Ascending aorta (tissue), 2 donors: ENCODE data around the gene OXLD1. TPM values are rescaled to one million over a fixed set of nuclear protein-coding genes. Genes with fewer than 3 reads are reported as not detected.

Experiments
- DNase-seq, 2 donors: peaks; one replicate each; pipeline ENCODE4 v3.0.0-alpha.2; 2019; ENCODE audit warnings: low spot score in 2 of 2
- H3K27ac ChIP-seq, 2 donors: fragments of 200-600 bp; sonication (generic); one replicate each; pipeline ENCODE4 v1.5.1; 2016 to 2017; ENCODE audit warnings: mild to moderate bottlenecking in 1 of 2
- H3K27me3 ChIP-seq: fragments of 200-600 bp; sonication (generic); one replicate; pipeline ENCODE4 v1.5.1; 2017
- H3K36me3 ChIP-seq, 2 donors: fragments of 200-600 bp; sonication (generic); one replicate each; pipeline ENCODE4 v1.5.1; 2016
- H3K4me1 ChIP-seq, 2 donors: fragments of 200-600 bp; sonication (generic); one replicate each; pipeline ENCODE4 v1.5.1; 2016 to 2017; ENCODE audit warnings: mild to moderate bottlenecking in 1 of 2
- H3K4me3 ChIP-seq, 2 donors: fragments of 200-600 bp; sonication (generic); one replicate each; pipeline ENCODE4 v1.5.1; 2016 to 2017; ENCODE audit warnings: mild to moderate bottlenecking in 1 of 2
- H3K9me3 ChIP-seq, 2 donors: fragments of 200-600 bp; sonication (generic); one replicate each; pipeline ENCODE4 v1.5.1; 2016
- intact Hi-C: fragments of 100-400 bp; cut with DNase I; formaldehyde crosslinking; loops from one replicate; pipeline ENCODE4 v1.15.1; 2023
- total RNA-seq: library from RNA; depleted of rRNA; stranded (reverse); fragments of >200 nt; gene quantifications from one replicate; pipeline ENCODE4 v1.1.0, GENCODE V29; 2016
- TF ChIP-seq, protein P1 (sequence below), 3 experiments: fragments of 200-600 bp in 2 of 3; fragments of 450-650 bp in 1 of 3; sonication (generic) in 2 of 3; IDR thresholded peaks; one replicate each; pipeline ENCODE4 v1.5.1; 2016 to 2019; ENCODE audit warnings: antibody characterized with exemption in 3 of 3, mild to moderate bottlenecking in 1 of 3, moderate library complexity in 1 of 3

Gene OXLD1
- total RNA-seq, 1 donor from 2014 or later: 96.1 TPM

DNA sequence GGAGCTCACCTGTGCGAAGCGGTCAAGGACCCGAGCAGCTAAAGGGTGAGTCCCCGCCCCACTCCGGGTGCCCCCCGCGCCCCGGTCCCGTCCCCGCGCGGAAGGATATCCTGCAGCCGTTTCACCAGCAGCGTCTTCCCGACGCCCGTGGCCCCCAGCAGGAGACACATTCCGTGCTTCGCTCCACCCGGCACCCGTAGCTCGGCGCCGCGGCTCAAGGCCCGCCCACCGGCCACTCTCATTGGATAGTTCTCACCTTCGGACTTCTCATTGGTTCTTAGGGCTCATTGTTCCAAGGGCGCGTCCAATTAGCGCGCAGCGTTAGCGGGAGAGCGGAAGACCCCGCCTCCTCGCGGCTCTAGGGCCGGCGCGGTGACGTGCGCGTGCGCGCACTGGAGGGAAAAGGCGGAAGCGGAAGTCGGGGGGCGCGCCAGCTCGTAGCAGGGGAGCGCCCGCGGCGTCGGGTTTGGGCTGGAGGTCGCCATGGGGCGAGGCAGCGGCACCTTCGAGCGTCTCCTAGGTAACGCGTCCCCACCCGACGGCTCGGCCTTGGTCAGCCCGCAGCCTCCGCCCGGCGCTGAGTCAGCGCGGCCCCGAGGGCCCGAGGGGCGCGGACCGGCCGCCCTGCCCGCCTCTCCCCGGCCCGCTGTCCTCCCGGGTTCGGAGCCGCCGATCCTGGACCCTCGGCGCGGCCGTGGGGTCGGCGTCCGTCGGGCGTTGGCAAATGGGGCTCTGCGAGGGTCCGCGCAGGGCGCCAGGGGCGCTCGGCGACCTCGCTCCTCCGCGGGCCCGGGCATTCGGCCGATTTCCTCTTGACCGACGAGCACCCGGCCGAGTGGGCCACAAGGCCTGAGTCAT, 17.4 kb upstream of the OXLD1 start, which contains the start of the genes ARL16 and HGS:
ARL16 (minus strand) TSS at position 214 of the 858 bp plus-strand sequence; CDS start at position 170, 44 bp downstream.
HGS (plus strand) TSS at position 428 of the 858 bp plus-strand sequence; CDS start at position 484, 56 bp downstream.
- peak within 1 kb of the TSS; percentile 66 to 84 for H3K4me3 ChIP-seq
- no peaks in the 10 kb centered on the region for H3K9me3 ChIP-seq
- H3K27ac ChIP-seq: peak within 1 kb of the TSS; percentile 82 to 89
- peaks cover 28 to 31% of the 10 kb centered on the region in 2 donors for H3K36me3 ChIP-seq
- peaks cover 14 to 20% of the 10 kb centered on the region in 2 donors for H3K4me1 ChIP-seq
- DNase-seq: peak; percentile 95 to 99
- TF ChIP-seq, protein P1, sequence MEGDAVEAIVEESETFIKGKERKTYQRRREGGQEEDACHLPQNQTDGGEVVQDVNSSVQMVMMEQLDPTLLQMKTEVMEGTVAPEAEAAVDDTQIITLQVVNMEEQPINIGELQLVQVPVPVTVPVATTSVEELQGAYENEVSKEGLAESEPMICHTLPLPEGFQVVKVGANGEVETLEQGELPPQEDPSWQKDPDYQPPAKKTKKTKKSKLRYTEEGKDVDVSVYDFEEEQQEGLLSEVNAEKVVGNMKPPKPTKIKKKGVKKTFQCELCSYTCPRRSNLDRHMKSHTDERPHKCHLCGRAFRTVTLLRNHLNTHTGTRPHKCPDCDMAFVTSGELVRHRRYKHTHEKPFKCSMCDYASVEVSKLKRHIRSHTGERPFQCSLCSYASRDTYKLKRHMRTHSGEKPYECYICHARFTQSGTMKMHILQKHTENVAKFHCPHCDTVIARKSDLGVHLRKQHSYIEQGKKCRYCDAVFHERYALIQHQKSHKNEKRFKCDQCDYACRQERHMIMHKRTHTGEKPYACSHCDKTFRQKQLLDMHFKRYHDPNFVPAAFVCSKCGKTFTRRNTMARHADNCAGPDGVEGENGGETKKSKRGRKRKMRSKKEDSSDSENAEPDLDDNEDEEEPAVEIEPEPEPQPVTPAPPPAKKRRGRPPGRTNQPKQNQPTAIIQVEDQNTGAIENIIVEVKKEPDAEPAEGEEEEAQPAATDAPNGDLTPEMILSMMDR (IDR thresholded peaks at IDR 0.05): no peak
- no peaks in the 10 kb centered on the region for H3K27me3 ChIP-seq
- intact Hi-C loops: loop anchor here (1.0 kb wide), 2 partner anchors 18 to 19 kb away; partner anchors contain the start of genes CCDC137, MRPL12 and OXLD1

DNA sequence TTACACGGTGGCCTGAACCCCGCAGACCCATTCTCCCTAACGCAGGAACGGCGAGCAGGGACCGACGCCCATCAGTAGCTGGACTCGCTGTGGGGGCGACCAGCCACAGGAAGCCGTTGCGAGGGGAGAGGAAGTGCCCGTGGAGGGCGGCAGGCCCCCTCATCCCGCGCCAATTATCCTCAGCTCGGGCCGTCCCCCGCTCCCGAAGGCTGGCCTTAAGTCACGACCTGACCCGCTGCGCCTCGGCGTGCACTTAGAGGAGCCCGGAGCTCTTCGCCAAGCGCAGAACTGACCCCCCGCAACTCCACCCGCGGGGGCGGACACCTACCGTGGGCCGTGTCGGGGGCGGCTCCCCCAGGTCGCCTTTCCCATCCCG, 16.8 kb upstream of the OXLD1 start:
- intact Hi-C loops: loop anchor here (1.0 kb wide), 2 partner anchors 17 to 20 kb away; partner anchors contain the start of genes CCDC137, MRPL12 and OXLD1
- Histone ChIP-seq H3K4me1 (peaks cover 14 to 20% of the 10 kb centered on the region in 2 donors), H3K4me3 (peak overlapping the region; percentile 66 to 84), H3K9me3 (no peaks in the 10 kb centered on the region), H3K36me3 (peaks cover 22 to 25% of the 10 kb centered on the region in 2 donors), H3K27ac (peak overlapping the region; percentile 62 to 63), H3K27me3 (no peaks in the 10 kb centered on the region)
- TF ChIP-seq, protein P1 (IDR thresholded peaks at IDR 0.05): no peak
- DNase-seq: no peak

DNA sequence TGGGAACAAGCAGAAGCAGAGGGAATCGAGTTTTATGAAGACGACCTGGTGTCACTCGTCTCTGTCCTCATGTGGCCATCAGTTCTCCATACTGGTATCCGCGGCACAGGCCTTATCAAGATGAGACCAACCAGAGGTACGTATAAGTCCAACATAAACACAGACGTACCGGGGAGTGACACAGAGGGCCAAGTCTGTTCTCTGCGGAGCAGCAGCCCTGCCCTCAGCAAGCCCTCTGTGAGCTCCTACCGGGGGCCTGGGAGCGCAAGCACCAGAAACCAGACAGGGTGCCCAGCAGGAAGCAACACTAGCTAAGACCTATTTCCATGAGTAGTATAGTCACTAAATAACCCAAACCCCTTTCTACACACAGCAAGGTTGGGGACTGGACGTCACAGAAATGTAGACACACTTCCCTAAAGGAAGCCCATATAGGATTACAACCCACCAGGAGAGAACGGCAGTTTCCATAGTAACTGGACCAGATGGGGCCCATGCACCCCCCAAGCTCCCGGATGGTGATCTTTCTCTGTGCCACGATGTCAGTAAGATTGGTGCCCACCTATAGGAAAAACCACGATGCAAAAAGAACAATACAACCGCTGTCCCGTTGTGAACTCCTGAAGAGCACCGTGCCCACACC, 16.3 kb upstream of the OXLD1 start:
- intact Hi-C loops: loop anchor here (1.0 kb wide), 2 partner anchors 16 to 21 kb away; partner anchors contain the start of genes CCDC137, MRPL12 and OXLD1
- TF ChIP-seq, protein P1 (IDR thresholded peaks at IDR 0.05): no peak
- Histone ChIP-seq H3K27ac (peak overlapping the region in 1 of 2 donors; percentile 63), H3K9me3 (no peaks in the 10 kb centered on the region), H3K36me3 (peaks cover 17 to 20% of the 10 kb centered on the region in 2 donors), H3K27me3 (no peaks in the 10 kb centered on the region), H3K4me1 (peaks cover 14 to 20% of the 10 kb centered on the region in 2 donors), H3K4me3 (peak overlapping the region; percentile 66 to 84)
- no peak for DNase-seq

DNA sequence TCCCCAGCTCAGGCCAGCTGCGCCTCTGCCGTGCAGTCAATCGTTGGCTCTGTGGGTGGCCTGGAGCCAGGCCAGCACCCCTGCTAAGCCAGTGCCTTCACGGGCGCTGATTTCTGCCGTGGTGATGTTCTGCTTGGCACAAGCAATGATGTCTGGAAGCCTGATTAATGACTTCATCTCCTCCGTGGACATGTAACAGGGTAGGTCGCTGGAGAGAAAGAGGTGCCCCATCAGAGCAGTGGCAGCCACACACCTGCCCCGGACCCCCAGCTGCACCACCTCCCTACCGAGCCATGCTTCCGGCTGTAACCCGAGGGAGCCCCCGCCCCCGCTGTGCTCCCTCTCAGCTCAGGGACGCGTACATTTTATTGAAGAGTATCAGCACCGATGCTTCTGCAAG, 15.3 kb upstream of the OXLD1 start:
- TF ChIP-seq, protein P1 (IDR thresholded peaks at IDR 0.05): no peak
- peaks cover 7 to 10% of the 10 kb centered on the region in 2 donors for H3K36me3 ChIP-seq
- DNase-seq: no peak
- intact Hi-C loops: no loop called here
- H3K4me3 ChIP-seq: no peak overlapping the region
- no peak overlapping the region for H3K27ac ChIP-seq
- no peaks in the 10 kb centered on the region for H3K9me3 ChIP-seq
- H3K4me1 ChIP-seq: peaks cover 14 to 20% of the 10 kb centered on the region in 2 donors
- no peaks in the 10 kb centered on the region for H3K27me3 ChIP-seq

DNA sequence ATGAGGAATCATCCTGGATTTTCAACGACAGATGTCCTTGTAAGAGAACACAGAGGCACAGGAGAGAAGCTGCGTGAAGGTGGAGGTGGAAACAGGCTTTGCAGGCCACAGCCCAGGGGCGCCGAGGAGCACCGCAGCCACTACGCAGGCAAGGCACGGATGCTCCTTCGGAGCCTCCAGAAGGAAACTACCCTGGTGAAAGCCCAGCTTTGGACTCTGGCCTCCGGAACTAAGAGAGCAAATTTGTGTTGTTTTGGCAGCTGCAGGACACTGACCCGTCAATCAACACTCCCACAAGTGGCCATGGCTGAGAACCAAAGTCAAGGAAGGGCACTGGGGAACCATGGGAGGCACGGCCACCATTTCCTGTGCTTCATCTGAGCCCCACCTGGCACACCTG, 13.7 kb upstream of the OXLD1 start:
- no peak overlapping the region for H3K27ac ChIP-seq
- no peaks in the 10 kb centered on the region for H3K36me3 ChIP-seq
- intact Hi-C loops: no loop called here
- TF ChIP-seq, protein P1 (IDR thresholded peaks at IDR 0.05): no peak
- peaks cover 8 to 14% of the 10 kb centered on the region in 2 donors for H3K4me1 ChIP-seq
- no peak overlapping the region for H3K4me3 ChIP-seq
- no peaks in the 10 kb centered on the region for H3K27me3 ChIP-seq
- DNase-seq: no peak
- H3K9me3 ChIP-seq: no peaks in the 10 kb centered on the region
